Cardiac muscle cell (in vitro differentiated cells and primary cell): ENCODE data around the gene AJAP1. TPM values are rescaled to one million over a fixed set of nuclear protein-coding genes. Genes with fewer than 3 reads are reported as not detected.
A peak's percentile ranks its signal among the peaks of the same experiment; 100 is the strongest.

ENCODE experiments used
- DNase-seq, 2 donors: peaks; one replicate each; pipeline versions ENCODE4 v3.0.0 to v3.0.0-alpha.2; 2010 to 2017; ENCODE audit warnings: low read depth in 1 of 2, low spot score in 1 of 2
- H3K27ac ChIP-seq: fragments of 200-600 bp; sonication (generic); 2 replicates; pipeline ENCODE4 v1.5.1; 2016
- H3K27me3 ChIP-seq: fragments of 200-600 bp; sonication (generic); 2 replicates; pipeline ENCODE4 v1.6.0; 2016; ENCODE audit warnings: control low read depth
- H3K36me3 ChIP-seq: fragments of 200-600 bp; sonication (generic); 2 replicates; pipeline ENCODE4 v1.5.1; 2016; ENCODE audit warnings: control low read depth
- H3K4me1 ChIP-seq: fragments of 200-600 bp; sonication (generic); 2 replicates; pipeline ENCODE4 v1.8.1; 2017; ENCODE audit warnings: low read depth, mild to moderate bottlenecking, mixed run types
- H3K4me3 ChIP-seq: fragments of 200-600 bp; sonication (generic); 2 replicates; pipeline ENCODE4 v1.5.1; 2016; ENCODE audit warnings: mild to moderate bottlenecking
- H3K9me3 ChIP-seq: fragments of 200-600 bp; sonication (generic); 2 replicates; pipeline ENCODE4 v1.5.1; 2017; ENCODE audit warnings: low read depth, mild to moderate bottlenecking, control low read depth
- CTCF ChIP-seq: IDR thresholded peaks from 2 replicates; pipeline ENCODE4 v1.5.1; 2012; ENCODE audit warnings: low read depth, mild to moderate bottlenecking, low read length
- polyA plus RNA-seq: library from polyadenylated mRNA; unstranded; fragments of >200 nt; fragmentation: Nextera tagmentation; extraction: Ambion mirVana; gene quantifications from 2 replicates; pipeline ENCODE4 v1.2.1, GENCODE V29; 2016
- total RNA-seq: library from RNA; depleted of rRNA; stranded (reverse); fragments of >200 nt; gene quantifications from 2 replicates; pipeline ENCODE4 v1.2.3, GENCODE V29; 2016

AJAP1 gene
- total and polyA plus RNA-seq, 2 experiments from 2014 or later: not detected

DNA sequence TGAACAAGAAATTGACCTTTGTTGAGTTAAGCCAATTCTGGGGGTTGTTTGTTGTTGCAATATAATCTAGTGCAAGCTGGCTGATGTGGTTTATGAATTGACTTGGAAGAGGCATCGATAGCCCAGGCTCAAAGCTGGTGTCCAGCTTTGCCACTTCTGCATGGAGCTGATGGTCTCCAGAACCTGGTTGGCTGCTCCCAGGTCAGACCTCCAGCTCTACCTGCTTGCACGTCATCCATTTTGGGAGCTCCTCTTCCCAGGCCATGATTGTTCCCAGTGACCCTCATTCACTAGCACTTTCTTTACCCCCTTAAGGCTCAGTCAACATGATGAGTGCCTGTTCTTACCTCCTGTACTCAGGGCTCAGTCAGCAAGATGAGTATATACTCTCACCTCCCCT is 5.8 kb upstream of the AJAP1 start:
- Histone ChIP-seq H3K36me3 (no peaks in the 10 kb centered on the region), H3K27ac (no peak overlapping the region), H3K4me3 (no peak overlapping the region), H3K27me3 (peaks cover 34% of the 10 kb centered on the region), H3K4me1 (no peaks in the 10 kb centered on the region), H3K9me3 (no peaks in the 10 kb centered on the region)
- TF ChIP-seq CTCF: no peak
- no peak for DNase-seq

DNA sequence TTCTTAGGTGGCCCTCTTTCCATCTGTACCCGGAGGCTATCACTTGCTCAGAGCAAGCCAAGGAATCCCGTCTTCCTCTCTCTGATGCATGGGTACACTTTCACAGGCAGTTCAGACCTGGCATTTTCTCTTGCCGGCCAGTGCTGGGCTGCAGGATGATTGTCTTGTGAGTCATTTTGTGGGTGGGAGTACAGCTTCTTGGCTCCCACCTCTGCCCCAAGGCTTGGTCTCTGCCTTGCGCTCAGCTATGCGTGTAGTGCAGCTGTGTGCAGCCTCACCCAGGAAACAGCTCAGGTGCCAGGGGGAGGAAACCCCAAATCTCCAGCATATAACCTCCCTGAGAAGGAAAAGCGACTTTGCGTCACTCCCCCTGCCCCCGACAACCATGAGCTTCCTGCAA is 3.9 kb upstream of the AJAP1 start:
- Histone ChIP-seq H3K36me3 (no peaks in the 10 kb centered on the region), H3K4me1 (no peaks in the 10 kb centered on the region), H3K4me3 (no peak overlapping the region), H3K27me3 (peaks cover 52% of the 10 kb centered on the region), H3K27ac (no peak overlapping the region), H3K9me3 (no peaks in the 10 kb centered on the region)
- no peak for DNase-seq
- TF ChIP-seq CTCF: no peak

DNA sequence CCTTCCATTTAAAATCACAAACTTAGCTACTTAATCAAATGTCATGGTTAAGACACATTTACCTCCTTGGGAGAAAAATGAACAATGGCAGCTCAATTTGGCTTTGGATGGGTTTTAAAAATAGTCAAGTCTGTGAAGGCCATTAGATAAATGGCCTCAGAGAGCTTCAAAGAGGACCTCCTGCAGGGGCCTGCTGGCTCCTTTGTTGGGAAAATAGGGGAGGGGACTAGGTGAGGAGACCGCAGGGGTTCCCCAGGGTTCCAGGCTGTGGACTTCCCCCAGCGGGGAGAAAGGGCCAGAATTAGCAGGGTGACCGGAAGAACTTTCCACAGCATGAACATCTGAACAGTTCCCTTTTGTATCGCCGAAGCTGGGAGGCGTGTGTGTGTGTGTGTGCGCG is 3.4 kb upstream of the AJAP1 start:
- H3K4me1 ChIP-seq: no peaks in the 10 kb centered on the region
- DNase-seq: no peak
- H3K36me3 ChIP-seq: no peaks in the 10 kb centered on the region
- H3K27me3 ChIP-seq: peaks cover 57% of the 10 kb centered on the region
- H3K9me3 ChIP-seq: no peaks in the 10 kb centered on the region
- H3K4me3 ChIP-seq: no peak overlapping the region
- H3K27ac ChIP-seq: no peak overlapping the region
- no peak for TF ChIP-seq CTCF

- H3K9me3 ChIP-seq: no peaks in the 10 kb centered on the region
- no peaks in the 10 kb centered on the region for H3K4me1 ChIP-seq
- DNase-seq: peak; percentile 52 to 64
- H3K36me3 ChIP-seq: no peaks in the 10 kb centered on the region
- TF ChIP-seq CTCF: peak; percentile 93
- no peak overlapping the region for H3K4me3 ChIP-seq
- peaks cover 75% of the 10 kb centered on the region for H3K27me3 ChIP-seq
- no peak overlapping the region for H3K27ac ChIP-seq
Observed at GRCh38 chr1:4652631-4653327, 1.6 kb upstream of the AJAP1 start.

DNA sequence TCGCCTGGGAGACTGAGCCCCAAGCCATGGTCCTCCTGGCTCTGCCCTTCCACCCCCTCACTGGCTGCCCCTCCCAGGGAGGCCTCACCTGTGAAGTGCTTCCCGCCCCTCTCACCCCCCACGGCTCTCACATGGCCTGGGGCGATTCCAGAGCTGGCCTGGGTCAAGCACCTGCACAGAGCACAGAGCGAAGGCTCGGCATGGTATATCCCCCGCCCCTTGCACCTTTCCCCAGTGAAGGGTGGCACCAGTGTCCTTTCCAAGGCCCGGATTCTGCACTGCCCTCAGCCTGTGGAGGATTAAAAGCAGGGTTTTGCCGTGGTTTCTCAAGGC is 1.1 kb upstream of the AJAP1 start:
- peaks cover 80% of the 10 kb centered on the region for H3K27me3 ChIP-seq
- H3K27ac ChIP-seq: no peak overlapping the region
- DNase-seq: no peak
- no peak overlapping the region for H3K4me3 ChIP-seq
- H3K9me3 ChIP-seq: no peaks in the 10 kb centered on the region
- TF ChIP-seq CTCF: no peak
- H3K36me3 ChIP-seq: no peaks in the 10 kb centered on the region
- H3K4me1 ChIP-seq: no peaks in the 10 kb centered on the region
